ENCODE measurements around the gene AMOT.

DNA sequence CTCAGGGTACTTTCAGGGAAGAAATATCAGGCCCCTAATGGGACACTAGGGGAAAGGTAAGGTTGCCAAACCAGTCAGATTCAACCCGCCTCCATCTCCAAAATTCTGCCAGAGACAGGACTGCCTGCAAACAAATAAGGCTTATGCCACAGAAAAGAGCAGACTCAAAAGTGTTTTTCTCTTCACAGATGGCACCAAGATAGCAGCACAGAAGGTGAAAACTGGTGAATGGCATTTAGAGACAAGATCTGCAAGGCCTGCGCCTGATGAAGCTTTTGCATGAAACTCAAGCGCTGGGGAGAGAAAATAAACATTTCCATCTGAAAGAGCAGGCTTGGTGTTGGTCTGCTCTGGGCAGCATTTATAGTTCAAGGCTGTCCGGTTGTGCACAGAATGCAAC, 27.9 kb downstream of the AMOT start:
- no peak for TF ChIP-seq CTCF (IDR thresholded peaks at IDR 0.05)
- TF ChIP-seq POLR2A (IDR thresholded peaks at IDR 0.05): no peak
- TF ChIP-seq POLR2AphosphoS5 (IDR thresholded peaks at IDR 0.05): no peak
- TF ChIP-seq EP300 (IDR thresholded peaks at IDR 0.05): no peak
